ENCODE results near the gene DLX1.

Gene DLX1

DNA sequence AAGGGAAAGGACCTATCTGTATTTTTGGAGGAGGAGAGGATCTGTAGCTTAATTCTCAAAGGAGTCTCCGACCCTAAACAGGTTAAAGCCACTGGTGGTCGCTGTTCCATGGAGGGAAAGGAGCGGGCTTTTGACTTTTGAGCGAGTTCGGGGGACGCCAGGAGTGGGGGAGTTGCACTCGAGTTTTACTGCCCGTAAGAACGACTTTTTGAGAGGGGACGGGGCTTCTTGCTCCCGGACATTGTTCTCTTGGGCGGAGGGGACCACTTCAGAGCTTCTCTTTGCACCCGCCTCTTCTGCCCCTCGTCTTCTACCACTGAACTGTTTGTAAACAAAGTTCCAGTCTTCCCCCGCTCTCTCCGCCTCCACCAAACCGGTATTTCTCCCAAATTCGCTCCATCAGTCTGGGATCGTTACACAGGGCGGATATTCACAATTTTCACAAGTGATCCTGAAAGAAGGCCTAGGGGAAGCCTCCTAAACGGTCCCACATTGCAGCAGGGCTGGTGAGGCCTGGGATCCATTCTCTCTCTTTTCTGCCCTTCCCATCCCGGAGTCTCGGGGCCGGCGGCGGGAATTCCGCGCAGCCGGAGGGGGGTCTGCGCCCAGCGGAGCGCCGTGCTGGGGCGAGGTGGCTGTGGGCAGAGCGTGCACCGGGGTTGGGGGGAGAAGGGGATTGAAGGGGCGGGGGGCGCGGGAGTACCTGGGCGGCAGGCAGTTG is 10.8 kb downstream of the DLX1 start:
- H3K4me3 ChIP-seq (ENCODE audit: low read depth, low read length): no peak overlapping the region
- DNase-seq (ENCODE audit: low read depth): no peak

DNA sequence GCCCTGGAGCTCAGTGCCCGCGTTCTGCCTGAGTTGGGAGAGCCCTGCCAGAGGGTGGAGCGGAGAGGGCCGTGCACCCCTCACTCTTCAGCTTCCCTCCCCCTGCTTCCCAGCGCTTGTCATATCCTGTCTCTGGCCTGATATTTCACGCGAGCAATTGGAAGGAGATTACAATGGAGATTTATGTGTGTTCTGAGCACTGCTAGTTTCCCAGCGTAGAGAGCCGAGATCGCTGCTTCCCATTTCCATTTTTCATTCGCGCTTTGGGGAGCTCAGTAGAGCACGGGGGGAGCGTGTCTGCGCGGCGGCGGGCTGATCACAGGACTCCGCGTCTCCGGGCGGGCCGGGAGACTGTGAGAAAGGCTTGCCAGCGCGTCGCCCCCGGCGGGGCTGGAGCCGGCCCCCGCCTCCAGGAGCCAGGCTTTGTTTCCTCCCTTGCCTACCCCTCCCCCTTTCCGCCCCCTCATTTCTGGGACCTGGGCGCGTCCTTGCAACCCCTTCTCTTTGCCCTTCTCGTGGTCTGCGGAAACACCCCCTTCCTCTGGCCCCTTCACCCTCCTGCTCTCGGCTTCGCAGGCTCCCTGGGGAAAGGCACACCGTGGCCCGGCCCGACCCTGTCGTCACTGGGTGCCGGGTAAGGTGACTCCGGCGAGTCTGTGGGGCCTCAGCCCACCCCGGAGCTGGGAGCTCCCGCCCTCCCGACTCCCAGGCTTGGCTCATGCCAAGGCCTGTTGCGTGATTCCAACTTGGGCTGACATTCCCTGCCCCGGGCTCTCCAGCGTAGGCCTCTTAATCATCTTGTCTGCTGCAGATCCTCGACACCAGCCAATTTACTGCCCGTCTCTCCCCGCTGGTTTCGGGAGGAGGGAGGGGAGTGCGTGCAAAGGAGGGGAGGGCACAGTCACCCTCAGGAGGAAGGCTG is 11.6 kb downstream of the DLX1 start:
- TF ChIP-seq, protein P1, sequence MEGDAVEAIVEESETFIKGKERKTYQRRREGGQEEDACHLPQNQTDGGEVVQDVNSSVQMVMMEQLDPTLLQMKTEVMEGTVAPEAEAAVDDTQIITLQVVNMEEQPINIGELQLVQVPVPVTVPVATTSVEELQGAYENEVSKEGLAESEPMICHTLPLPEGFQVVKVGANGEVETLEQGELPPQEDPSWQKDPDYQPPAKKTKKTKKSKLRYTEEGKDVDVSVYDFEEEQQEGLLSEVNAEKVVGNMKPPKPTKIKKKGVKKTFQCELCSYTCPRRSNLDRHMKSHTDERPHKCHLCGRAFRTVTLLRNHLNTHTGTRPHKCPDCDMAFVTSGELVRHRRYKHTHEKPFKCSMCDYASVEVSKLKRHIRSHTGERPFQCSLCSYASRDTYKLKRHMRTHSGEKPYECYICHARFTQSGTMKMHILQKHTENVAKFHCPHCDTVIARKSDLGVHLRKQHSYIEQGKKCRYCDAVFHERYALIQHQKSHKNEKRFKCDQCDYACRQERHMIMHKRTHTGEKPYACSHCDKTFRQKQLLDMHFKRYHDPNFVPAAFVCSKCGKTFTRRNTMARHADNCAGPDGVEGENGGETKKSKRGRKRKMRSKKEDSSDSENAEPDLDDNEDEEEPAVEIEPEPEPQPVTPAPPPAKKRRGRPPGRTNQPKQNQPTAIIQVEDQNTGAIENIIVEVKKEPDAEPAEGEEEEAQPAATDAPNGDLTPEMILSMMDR (IDR thresholded peaks at IDR 0.05; ENCODE audit: control insufficient read depth, extremely low read depth, insufficient read depth): no peak
- no peak for DNase-seq (ENCODE audit: low read depth)
- no peak overlapping the region for H3K4me3 ChIP-seq (ENCODE audit: low read depth, low read length)

More for the DNA sequence above, 10.8 kb downstream of the DLX1 start:
- TF ChIP-seq, protein P1 (IDR thresholded peaks at IDR 0.05; ENCODE audit: control insufficient read depth, extremely low read depth, insufficient read depth): no peak

DNA sequence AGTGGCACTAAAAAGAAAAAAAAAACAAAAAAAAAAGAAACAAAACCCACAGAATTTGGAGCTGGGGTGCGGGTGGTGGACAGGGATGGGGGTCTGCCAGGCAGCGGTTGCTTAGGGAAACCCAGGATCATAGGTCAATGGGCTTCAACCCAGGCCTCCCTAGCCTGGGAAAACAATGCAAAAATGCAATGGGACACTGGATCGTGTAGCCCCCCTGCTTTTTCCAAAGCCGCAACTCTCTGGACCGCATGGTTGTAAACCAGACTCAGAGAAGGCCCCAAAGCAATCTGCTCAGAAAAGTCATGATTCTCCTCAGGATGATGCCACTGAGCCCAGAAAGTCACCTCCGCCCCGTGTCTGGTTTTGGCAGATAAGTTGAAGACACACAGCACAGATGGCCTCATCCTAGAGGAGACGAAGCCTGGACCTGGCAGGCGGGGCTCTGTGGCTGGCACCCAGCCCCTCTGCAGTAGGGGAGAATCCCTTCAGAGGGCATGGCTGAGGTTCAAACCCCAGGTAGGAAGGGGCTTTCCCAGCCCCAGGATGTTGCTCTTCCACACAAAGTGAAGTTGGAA is 12.3 kb downstream of the DLX1 start:
- DNase-seq (ENCODE audit: low read depth): no peak
- H3K4me3 ChIP-seq (ENCODE audit: low read depth, low read length): no peak overlapping the region
- TF ChIP-seq, protein P1 (IDR thresholded peaks at IDR 0.05; ENCODE audit: control insufficient read depth, extremely low read depth, insufficient read depth): no peak

DNA sequence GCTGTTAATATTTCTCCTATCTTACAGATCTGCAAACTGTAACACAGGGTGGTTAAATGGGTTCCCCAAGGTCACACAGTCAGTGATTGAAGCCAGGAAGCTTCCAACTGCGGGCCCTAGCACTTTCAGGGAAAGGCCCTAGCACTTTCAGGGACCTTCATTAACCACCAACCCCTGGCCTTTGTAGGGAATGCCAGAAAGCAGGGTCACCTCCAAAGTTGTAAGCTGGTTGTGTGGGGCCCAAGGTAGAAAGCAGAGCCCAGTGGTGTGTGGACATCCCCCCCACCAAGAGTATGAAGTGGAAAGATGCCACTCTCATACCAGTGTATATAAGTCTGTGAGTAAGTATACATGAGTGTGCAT is 13.0 kb downstream of the DLX1 start:
- no peak for DNase-seq (ENCODE audit: low read depth)
- no peak overlapping the region for H3K4me3 ChIP-seq (ENCODE audit: low read depth, low read length)

DNA sequence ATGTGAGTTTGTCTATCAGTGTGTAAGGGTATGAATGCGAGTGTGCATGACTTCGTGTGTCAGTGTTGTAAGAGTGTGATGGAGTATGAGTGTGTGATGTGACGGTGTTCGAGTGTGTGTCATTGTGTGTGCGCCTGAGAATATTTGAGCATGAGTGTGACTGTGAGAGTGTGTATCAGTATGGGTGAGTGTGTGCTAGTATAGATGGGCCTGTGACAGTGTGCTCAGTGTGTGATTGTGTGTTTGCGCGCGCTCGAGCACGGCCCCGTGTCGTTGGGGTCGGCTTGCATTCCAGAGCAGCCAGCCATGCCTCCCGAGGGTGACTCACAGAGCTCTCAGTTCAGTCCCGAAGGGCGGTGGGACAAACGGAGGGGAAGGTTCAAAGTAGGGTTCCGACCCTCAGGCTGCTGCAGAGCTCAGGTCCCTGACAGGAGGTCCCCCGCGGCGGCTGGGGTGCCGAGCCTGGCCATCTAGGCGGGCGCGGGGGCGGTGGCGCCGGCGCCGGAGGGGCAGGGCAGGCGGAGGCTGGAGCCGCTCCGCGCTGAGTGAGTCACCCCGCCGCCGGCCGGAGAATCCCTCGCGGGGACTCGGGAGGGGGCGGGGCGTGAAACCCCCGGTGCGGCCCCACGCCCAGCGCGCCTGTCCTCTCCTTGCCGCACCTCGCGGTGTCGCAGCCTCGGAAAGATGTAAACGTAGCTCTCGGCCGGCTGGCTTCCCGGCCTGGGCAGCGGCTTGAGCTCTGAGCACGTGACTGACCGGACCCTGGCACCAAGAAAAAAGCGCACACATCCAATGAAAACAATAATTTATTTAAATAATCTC is 13.6 kb downstream of the DLX1 start:
- no peak for DNase-seq (ENCODE audit: low read depth)
- no peak overlapping the region for H3K4me3 ChIP-seq (ENCODE audit: low read depth, low read length)
- TF ChIP-seq, protein P1 (IDR thresholded peaks at IDR 0.05; ENCODE audit: control insufficient read depth, extremely low read depth, insufficient read depth): no peak

More for the DNA sequence above, 13.0 kb downstream of the DLX1 start:
- TF ChIP-seq, protein P1 (IDR thresholded peaks at IDR 0.05; ENCODE audit: control insufficient read depth, extremely low read depth, insufficient read depth): no peak

DNA sequence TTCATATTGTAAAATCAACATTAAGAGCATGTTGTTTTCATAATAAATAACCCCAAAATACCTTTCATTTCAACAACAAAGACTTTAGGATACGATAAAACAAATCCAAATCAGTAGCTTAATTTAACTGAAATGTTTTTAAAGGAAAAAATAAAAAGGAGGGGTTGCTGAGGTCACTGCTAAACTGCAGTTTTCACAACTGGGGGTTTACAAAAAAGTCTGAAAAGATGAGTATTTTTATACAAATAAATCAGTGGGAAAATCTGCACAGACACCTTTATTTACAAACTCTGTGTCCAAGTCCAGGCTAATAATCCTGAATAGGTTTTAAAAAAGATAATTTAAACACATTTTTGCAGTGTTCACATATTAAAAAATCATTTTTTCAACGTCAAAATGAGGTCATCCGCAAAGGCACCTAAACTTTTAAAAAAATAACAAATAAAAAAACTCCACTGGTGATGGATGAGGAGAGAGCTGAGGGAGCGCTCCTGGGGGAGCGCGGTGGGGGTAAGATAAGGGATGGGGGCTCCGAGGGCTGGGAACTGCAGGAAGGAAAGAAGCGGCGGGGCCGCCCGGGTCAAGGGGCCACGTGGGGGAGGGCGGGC is 14.3 kb downstream of the DLX1 start:
- DNase-seq (ENCODE audit: low read depth): no peak
- TF ChIP-seq, protein P1 (IDR thresholded peaks at IDR 0.05; ENCODE audit: control insufficient read depth, extremely low read depth, insufficient read depth): no peak
- no peak overlapping the region for H3K4me3 ChIP-seq (ENCODE audit: low read depth, low read length)

All from LNCaP clone FGC (cell line).